Neural progenitor cell (in vitro differentiated cells): ENCODE results near the gene TBC1D9B. TPM values are rescaled to one million over a fixed set of nuclear protein-coding genes. Genes with fewer than 3 reads are reported as not detected.

Experiments used
- DNase-seq: peaks from one replicate; pipeline ENCODE4 v3.0.0-alpha.2; 2016; ENCODE audit warnings: low spot score
- H2AFZ ChIP-seq: fragments of 200-600 bp; sonication (generic); replicated peaks from 2 replicates; pipeline ENCODE4 v1.6.1; 2016; ENCODE audit warnings: antibody characterized with exemption
- H3F3A ChIP-seq: fragments of 200-600 bp; sonication (generic); 2 replicates; pipeline ENCODE4 v1.6.1; 2016; ENCODE audit warnings: antibody characterized with exemption, low read depth
- H3K27ac ChIP-seq: fragments of 200-600 bp; sonication (generic); 2 replicates; pipeline ENCODE4 v1.5.1; 2016; ENCODE audit warnings: mild to moderate bottlenecking
- H3K27me3 ChIP-seq: fragments of 200-600 bp; sonication (generic); 2 replicates; pipeline ENCODE4 v1.6.1; 2016; ENCODE audit warnings: mild to moderate bottlenecking, moderate library complexity
- H3K36me3 ChIP-seq: fragments of 200-600 bp; sonication (generic); 2 replicates; pipeline ENCODE4 v1.5.1; 2016
- H3K4me1 ChIP-seq: fragments of 200-600 bp; sonication (generic); 2 replicates; pipeline ENCODE4 v1.6.1; 2016; ENCODE audit warnings: mixed run types
- H3K4me2 ChIP-seq: fragments of 200-600 bp; sonication (generic); 2 replicates; pipeline ENCODE4 v1.6.1; 2016
- H3K4me3 ChIP-seq: fragments of 200-600 bp; sonication (generic); 2 replicates; pipeline ENCODE4 v1.5.1; 2016
- H3K79me2 ChIP-seq: fragments of 200-600 bp; sonication (generic); 2 replicates; pipeline ENCODE4 v1.6.1; 2016; ENCODE audit warnings: low read depth
- H3K9ac ChIP-seq: fragments of 200-600 bp; sonication (generic); 2 replicates; pipeline ENCODE4 v1.6.1; 2016
- H3K9me3 ChIP-seq: fragments of 200-600 bp; sonication (generic); 2 replicates; pipeline ENCODE4 v1.5.1; 2016; ENCODE audit warnings: low read depth
- H4K20me1 ChIP-seq: fragments of 200-600 bp; sonication (generic); 2 replicates; pipeline ENCODE4 v1.6.1; 2016; ENCODE audit warnings: low read depth
- H3K27ac Mint-ChIP-seq: 3 replicates; pipeline ENCODE4 v1.8.0; 2021; ENCODE audit warnings: mixed read lengths
- H3K27me3 Mint-ChIP-seq: 2 replicates; pipeline ENCODE4 v1.8.0; 2022; ENCODE audit warnings: low read depth, mild to moderate bottlenecking, inconsistent platforms, moderate library complexity, mixed read lengths; ENCODE audit not compliant: insufficient read depth
- H3K36me3 Mint-ChIP-seq: 3 replicates; pipeline ENCODE4 v1.8.0; 2021; ENCODE audit warnings: mixed read lengths
- H3K4me1 Mint-ChIP-seq: 3 replicates; pipeline ENCODE4 v1.8.0; 2021; ENCODE audit warnings: mixed read lengths
- H3K4me3 Mint-ChIP-seq: 3 replicates; pipeline ENCODE4 v1.8.0; 2021; ENCODE audit warnings: mild to moderate bottlenecking, moderate library complexity, mixed read lengths
- H3K9me3 Mint-ChIP-seq: 3 replicates; pipeline ENCODE4 v1.8.0; 2020; ENCODE audit warnings: mixed read lengths
- CTCF ChIP-seq: fragments of 200-600 bp; sonication (generic); IDR thresholded peaks from 2 replicates; pipeline ENCODE4 v1.5.1; 2017; ENCODE audit warnings: antibody characterized with exemption, mild to moderate bottlenecking
- EZH2 ChIP-seq: fragments of 200-600 bp; sonication (generic); IDR thresholded peaks from 2 replicates; pipeline ENCODE4 v1.6.1; 2017; ENCODE audit warnings: antibody characterized with exemption, mild to moderate bottlenecking, moderate library complexity
- EZH2phosphoT487 ChIP-seq: fragments of 200-600 bp; sonication (generic); IDR thresholded peaks from 2 replicates; pipeline ENCODE4 v1.6.1; 2017; ENCODE audit warnings: antibody characterized with exemption
- total RNA-seq: library from RNA; depleted of rRNA; stranded (reverse); fragments of >200 nt; gene quantifications from 2 replicates; pipeline ENCODE4 v1.2.3, GENCODE V29; 2015; ENCODE audit warnings: low replicate concordance

The TBC1D9B gene
- total RNA-seq, 1 donor from 2014 or later = 26.7 TPM

GRCh38 chr5:179817470-179817840 lies 90.2 kb downstream of the TBC1D9B start:
- no peaks in the 10 kb centered on the region for H3K9me3 ChIP-seq
- DNase-seq = no peak
- H4K20me1 ChIP-seq = peaks cover 24% of the 10 kb centered on the region
- H3K4me3 Mint-ChIP-seq = peak overlapping the region; percentile 55
- H3K27ac ChIP-seq = no peak overlapping the region
- peaks cover 25% of the 10 kb centered on the region for H3F3A ChIP-seq
- peaks cover 14% of the 10 kb centered on the region for H3K79me2 ChIP-seq
- no peak overlapping the region for H3K27ac Mint-ChIP-seq
- peaks cover 34% of the 10 kb centered on the region for H3K27me3 ChIP-seq
- peak overlapping the region; percentile 89 for H3K4me2 ChIP-seq
- H3K9ac ChIP-seq = no peak overlapping the region
- H3K36me3 ChIP-seq = no peaks in the 10 kb centered on the region
- peaks cover 22% of the 10 kb centered on the region for H3K4me1 ChIP-seq
- no peak overlapping the region for H2AFZ ChIP-seq
- TF ChIP-seq EZH2 (no peak), EZH2phosphoT487 (no peak), CTCF (no peak)
- H3K27me3 Mint-ChIP-seq = peaks cover 13% of the 10 kb centered on the region
- peaks cover 4% of the 10 kb centered on the region for H3K9me3 Mint-ChIP-seq
- H3K4me3 ChIP-seq = peak overlapping the region; percentile 52
- H3K36me3 Mint-ChIP-seq = peaks cover 22% of the 10 kb centered on the region
- peaks cover 30% of the 10 kb centered on the region for H3K4me1 Mint-ChIP-seq

GRCh38 chr5:179816796-179817469 lies 90.8 kb downstream of the TBC1D9B start:
- peaks cover 34% of the 10 kb centered on the region for H3K27me3 ChIP-seq
- H4K20me1 ChIP-seq = peaks cover 19% of the 10 kb centered on the region
- Mint-ChIP-seq H3K4me1 (peaks cover 25% of the 10 kb centered on the region), H3K27me3 (peaks cover 13% of the 10 kb centered on the region), H3K9me3 (peaks cover 4% of the 10 kb centered on the region), H3K27ac (no peak overlapping the region), H3K36me3 (peaks cover 24% of the 10 kb centered on the region), H3K4me3 (peak overlapping the region; percentile 55)
- H3K4me3 ChIP-seq = peak overlapping the region; percentile 52
- H3K9ac ChIP-seq = no peak overlapping the region
- no peaks in the 10 kb centered on the region for H3K36me3 ChIP-seq
- H3K79me2 ChIP-seq = peaks cover 9% of the 10 kb centered on the region
- H2AFZ ChIP-seq = no peak overlapping the region
- peaks cover 25% of the 10 kb centered on the region for H3F3A ChIP-seq
- TF ChIP-seq CTCF (peak; percentile 32), EZH2 (peak; percentile 38), EZH2phosphoT487 (no peak)
- no peak overlapping the region for H3K27ac ChIP-seq
- H3K9me3 ChIP-seq = no peaks in the 10 kb centered on the region
- peak overlapping the region; percentile 89 for H3K4me2 ChIP-seq
- H3K4me1 ChIP-seq = peaks cover 17% of the 10 kb centered on the region
- peak; percentile 52 for DNase-seq

- H3K27ac Mint-ChIP-seq = no peak overlapping the region
- Histone ChIP-seq H3K27ac (no peak overlapping the region), H3F3A (peaks cover 25% of the 10 kb centered on the region), H3K79me2 (peaks cover 4% of the 10 kb centered on the region), H3K4me3 (peak overlapping the region; percentile 52), H3K36me3 (no peaks in the 10 kb centered on the region), H3K4me2 (peak overlapping the region; percentile 89), H4K20me1 (peaks cover 14% of the 10 kb centered on the region), H2AFZ (no peak overlapping the region), H3K27me3 (peaks cover 34% of the 10 kb centered on the region), H3K9ac (no peak overlapping the region), H3K9me3 (no peaks in the 10 kb centered on the region), H3K4me1 (peaks cover 15% of the 10 kb centered on the region)
- no peak overlapping the region for H3K4me3 Mint-ChIP-seq
- DNase-seq = no peak
- peaks cover 19% of the 10 kb centered on the region for H3K4me1 Mint-ChIP-seq
- no peak for TF ChIP-seq EZH2
- no peak for TF ChIP-seq EZH2phosphoT487
- no peak for TF ChIP-seq CTCF
- H3K27me3 Mint-ChIP-seq = peaks cover 11% of the 10 kb centered on the region
- peaks cover 24% of the 10 kb centered on the region for H3K36me3 Mint-ChIP-seq
- peaks cover 4% of the 10 kb centered on the region for H3K9me3 Mint-ChIP-seq
Observed at GRCh38 chr5:179816401-179816795, 91.3 kb downstream of the TBC1D9B start.
